Pancreas (tissue), 10 donors: ENCODE measurements around the gene PARD3. TPM values are rescaled to one million over a fixed set of nuclear protein-coding genes. Genes with fewer than 3 reads are reported as not detected.

Experiments
- ATAC-seq, 4 donors: fragments of 200-7000 bp; cut with Tn5 transposase; one replicate each; pipeline versions ENCODE4 v1.8.0 to v1.9.1; 2020; ENCODE audit warnings: mild to moderate bottlenecking in 4 of 4, moderate library complexity in 4 of 4
- DNase-seq, 6 donors: peaks; one replicate each; pipeline ENCODE4 v3.0.0-alpha.2; 2020
- FAIRE-seq: peaks from 2 replicates; lab custom pipeline; 2012; peaks lifted over from hg19 to GRCh38; lab: Jason Lieb, UNC
- H3K27ac ChIP-seq, 4 donors: fragments of 200-600 bp; sonication (generic); 1 replicate in 3 of 4; 2 replicates in 1 of 4; pipeline versions ENCODE4 v1.5.0 to v1.8.0; 2020
- H3K27me3 ChIP-seq, 4 donors: fragments of 200-600 bp; one replicate each; pipeline ENCODE4 v1.8.0; 2021
- H3K36me3 ChIP-seq, 3 donors: fragments of 200-600 bp; sonication (generic) in 1 of 3; one replicate each; pipeline versions ENCODE4 v1.5.0 to v1.8.0; 2020 to 2021
- H3K4me1 ChIP-seq, 3 donors: fragments of 200-600 bp; one replicate each; pipeline ENCODE4 v1.8.0; 2021
- H3K4me3 ChIP-seq, 4 donors: fragments of 200-600 bp; sonication (generic) in 2 of 4; one replicate each; pipeline versions ENCODE4 v1.5.0 to v1.8.0; 2020 to 2021
- H3K9me3 ChIP-seq, 4 donors: fragments of 200-600 bp; one replicate each; pipeline ENCODE4 v1.8.0; 2021
- CTCF ChIP-seq, 4 donors: fragments of 200-600 bp; sonication (generic) in 3 of 4; IDR thresholded peaks; one replicate each; pipeline versions ENCODE4 v1.5.0 to v1.8.0; 2021; ENCODE audit warnings: antibody characterized with exemption in 4 of 4
- WGBS, 2 donors: extraction: QIAGEN DNeasy Blood & Tissue Kit; methylation state at CpG; one replicate each; pipeline ENCODE4 v1.1.7; 2013; 5-methylcytosine and 5-hydroxymethylcytosine counted together
- intact Hi-C, 3 donors: fragments of 100-400 bp; cut with DNase I; formaldehyde crosslinking; loops; one replicate each; pipeline versions ENCODE4 v1.11.1 to v1.14.2; 2022
- polyA plus RNA-seq, 2 donors: library from polyadenylated mRNA; stranded (reverse); fragments of 200-250 nt; gene quantifications; one replicate each; pipeline ENCODE4 v1.2.3, GENCODE V29; 2013
- total RNA-seq, 6 donors: library from RNA; stranded (reverse); fragmentation: NEBNext Ultra II Directional in 4 of 6; extraction: Animal tissue kit (Norgen Biotek cat#: 25700) in 4 of 6; gene quantifications; one replicate each; pipeline versions ENCODE4 v1.2.1 to v1.2.4, GENCODE V29; 2021 to 2023
- donor health status: healthy with polysubstance abuse.
- donor health status: DM: no; HTN: no; CAD: no; lungs with moderate emphysema.
- donor health status: DM: no; HTN: no; CAD: no.
- donor health status: control.
- donor health status: control.
- donor health status: Bipolar disorder and iron deficiency.
- donor health status: DM: yes; HTN: yes; CAD: no.
- donor health status: DM: no; HTN: no; CAD: no.
- donor health status: DM: no; HTN: no; CAD: no.
- donor health status: DM: yes; HTN: yes; CAD: no.

Gene PARD3
- total and polyA plus RNA-seq, 8 donors, result 12.8 to 32.3 (median 23.4) TPM

DNA sequence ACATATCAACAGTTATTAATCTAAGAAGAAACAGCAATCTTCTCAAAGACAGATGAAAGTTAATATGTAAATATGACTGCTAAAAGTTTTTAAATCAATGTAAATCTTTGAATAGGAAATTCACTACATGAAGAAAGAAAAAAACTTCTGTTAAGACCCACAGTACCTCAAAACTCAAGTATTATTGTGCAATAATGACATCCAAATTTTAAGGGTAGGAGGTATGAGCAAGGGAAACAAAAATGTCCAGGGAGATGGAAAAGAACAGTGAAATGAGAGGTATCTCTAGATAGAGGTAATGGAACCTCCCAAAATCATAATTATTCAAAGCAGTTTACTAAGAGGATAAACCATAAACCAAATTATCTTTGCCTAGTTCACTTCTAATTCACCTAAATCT lies 436.8 kb downstream of the PARD3 start:
- ATAC-seq (no peak), DNase-seq (no peak), FAIRE-seq (peak; percentile 29)
- TF ChIP-seq CTCF (IDR thresholded peaks at IDR 0.05), result no peak
- H3K4me1 ChIP-seq, result peaks cover 0 to 8% (median 0%) of the 10 kb centered on the region in 3 donors
- intact Hi-C loops, result no loop called here
- no peaks in the 10 kb centered on the region for H3K36me3 ChIP-seq
- H3K4me3 ChIP-seq, result no peak overlapping the region
- H3K27ac ChIP-seq, result no peak overlapping the region
- no peaks in the 10 kb centered on the region for H3K9me3 ChIP-seq
- no peaks in the 10 kb centered on the region for H3K27me3 ChIP-seq

- peaks cover 0 to 8% (median 0%) of the 10 kb centered on the region in 3 donors for H3K4me1 ChIP-seq
- 95 to 97% methylated on average over 5 of the region's 5 CpGs for whole genome bisulfite sequencing, 2 donors
- no peak for TF ChIP-seq CTCF (IDR thresholded peaks at IDR 0.05)
- no peak for DNase-seq
- no peak overlapping the region for H3K4me3 ChIP-seq
- H3K9me3 ChIP-seq, result no peaks in the 10 kb centered on the region
- intact Hi-C loops, result no loop called here
- no peaks in the 10 kb centered on the region for H3K27me3 ChIP-seq
- no peak overlapping the region for H3K27ac ChIP-seq
- H3K36me3 ChIP-seq, result no peaks in the 10 kb centered on the region
- no peak for FAIRE-seq
- ATAC-seq, result no peak
Measured at GRCh38 chr10:34377833-34378232, 437.3 kb downstream of the PARD3 start.

DNA sequence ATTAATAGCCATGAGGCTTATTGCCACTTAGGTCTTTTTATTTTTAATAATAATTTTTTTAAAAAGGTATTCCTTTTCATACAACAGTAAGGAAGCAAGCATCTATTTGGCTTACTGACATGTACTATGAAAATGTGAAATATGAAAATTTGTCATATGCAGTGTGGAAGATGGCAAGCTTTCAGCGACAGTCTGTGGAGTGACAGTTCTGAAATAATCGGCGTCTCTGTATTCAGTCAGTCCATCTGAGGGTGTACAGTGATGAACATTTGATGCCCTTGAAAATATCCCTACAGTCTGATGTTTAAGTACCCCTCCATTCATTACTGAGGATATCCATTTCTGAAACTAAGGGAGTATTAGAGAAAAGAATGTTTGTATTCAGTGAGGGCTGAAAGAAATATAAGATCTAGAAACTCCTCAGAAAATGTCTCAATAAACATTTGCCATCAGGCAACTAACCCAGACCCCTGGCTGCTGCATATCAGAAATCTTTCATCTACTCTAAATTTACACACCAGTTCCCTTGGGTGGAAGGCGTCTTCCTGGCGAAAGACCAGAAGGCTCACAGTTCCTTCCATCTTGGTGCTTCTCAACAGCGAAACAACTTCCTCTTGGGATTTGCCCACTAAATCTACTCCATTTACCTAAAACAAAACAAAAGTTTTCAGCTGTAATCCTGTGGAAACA lies 440.6 kb downstream of the PARD3 start:
- FAIRE-seq, result no peak
- Histone ChIP-seq H3K27me3 (no peaks in the 10 kb centered on the region), H3K27ac (no peak overlapping the region), H3K9me3 (no peaks in the 10 kb centered on the region), H3K4me1 (peaks cover 0 to 4% (median 0%) of the 10 kb centered on the region in 3 donors), H3K4me3 (no peak overlapping the region), H3K36me3 (no peaks in the 10 kb centered on the region)
- intact Hi-C loops, result no loop called here
- 87 to 92% methylated on average over 6 of the region's 6 CpGs for WGBS, 2 donors
- no peak for TF ChIP-seq CTCF (IDR thresholded peaks at IDR 0.05)
- no peak for DNase-seq
- ATAC-seq, result no peak

DNA sequence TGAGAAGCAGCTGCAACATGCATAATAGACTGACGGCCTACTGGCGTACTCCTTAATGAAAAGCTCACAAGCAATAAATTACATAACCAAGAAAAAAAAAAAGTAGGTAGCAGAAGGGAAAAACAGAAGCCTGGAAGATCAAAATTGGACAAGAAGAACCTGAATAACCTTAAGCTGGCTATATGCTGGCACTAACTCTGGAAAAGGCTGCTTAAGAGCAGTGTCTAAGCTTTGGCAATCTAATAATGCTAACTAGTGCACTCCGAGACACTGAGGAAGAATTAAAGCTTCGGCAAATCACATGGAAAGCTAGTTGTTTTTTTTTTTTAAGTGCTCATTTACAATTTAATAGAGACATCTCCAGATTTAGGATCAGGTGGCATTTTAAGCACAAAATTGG lies 441.9 kb downstream of the PARD3 start:
- 91 to 94% methylated on average over 4 of the region's 4 CpGs for WGBS, 2 donors
- DNase-seq (no peak), ATAC-seq (no peak), FAIRE-seq (no peak)
- Histone ChIP-seq H3K9me3 (no peaks in the 10 kb centered on the region), H3K27me3 (no peaks in the 10 kb centered on the region), H3K27ac (no peak overlapping the region), H3K4me1 (no peaks in the 10 kb centered on the region), H3K36me3 (no peaks in the 10 kb centered on the region), H3K4me3 (no peak overlapping the region)
- TF ChIP-seq CTCF (IDR thresholded peaks at IDR 0.05), result no peak
- intact Hi-C loops, result no loop called here

GRCh38 chr10:34372509-34372908 lies 442.6 kb downstream of the PARD3 start:
- no peaks in the 10 kb centered on the region for H3K9me3 ChIP-seq
- no peaks in the 10 kb centered on the region for H3K36me3 ChIP-seq
- H3K27ac ChIP-seq, result no peak overlapping the region
- H3K4me3 ChIP-seq, result no peak overlapping the region
- H3K4me1 ChIP-seq, result no peaks in the 10 kb centered on the region
- H3K27me3 ChIP-seq, result no peaks in the 10 kb centered on the region
- FAIRE-seq, result no peak
- no peak for ATAC-seq
- no peak for DNase-seq
- no peak for TF ChIP-seq CTCF (IDR thresholded peaks at IDR 0.05)
- intact Hi-C loops, result no loop called here
